Activated T-cell treated with anti-CD3 and anti-CD28 coated beads for 1 hour (primary cell): ENCODE measurements around the gene PI4KA.
"Not testable (repeated sequence)": the region's sequence is repeated elsewhere in the genome, so short reads cannot be mapped to it uniquely, and the experiment has no call there.

Experiments used
- DNase-seq: peaks from one replicate; pipeline ENCODE4 v3.0.0-alpha.2; 2020; ENCODE audit warnings: low read depth

The PI4KA gene

GRCh38 chr22:20775342-20775895 lies 83.2 kb downstream of the PI4KA start:
- no peak for DNase-seq

GRCh38 chr22:20774882-20775281 lies 83.7 kb downstream of the PI4KA start:
- DNase-seq = no peak

DNA sequence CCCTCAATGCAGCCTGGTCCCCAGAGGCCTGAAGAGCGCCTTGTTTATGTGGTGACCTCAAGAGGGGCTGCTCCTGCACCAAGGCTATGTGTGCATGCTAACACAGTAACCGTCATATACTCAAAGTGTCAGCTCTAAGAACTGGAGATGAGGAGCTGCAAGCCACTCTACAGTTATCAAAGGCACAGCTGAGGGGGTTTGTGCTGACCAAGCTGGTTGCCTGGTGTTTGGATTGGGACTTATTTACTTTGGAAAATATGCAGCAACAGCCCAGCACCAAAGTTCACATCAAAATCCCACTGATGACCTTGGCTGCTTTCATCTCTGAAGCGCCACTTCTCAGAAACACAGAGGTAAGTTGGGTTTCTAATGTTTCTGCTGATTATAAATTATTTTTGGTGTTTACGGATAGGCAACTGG lies 84.8 kb downstream of the PI4KA start, which contains the start of gene SERPIND1:
Gene SERPIND1 (plus strand): TSS at position 321 of the 420 bp plus-strand sequence. CDS start 5,200 bp downstream, outside the sequence.
- DNase-seq = no peak

- no peak for DNase-seq
Measured at GRCh38 chr22:20771918-20772625, 86.5 kb downstream of the PI4KA start.

DNA sequence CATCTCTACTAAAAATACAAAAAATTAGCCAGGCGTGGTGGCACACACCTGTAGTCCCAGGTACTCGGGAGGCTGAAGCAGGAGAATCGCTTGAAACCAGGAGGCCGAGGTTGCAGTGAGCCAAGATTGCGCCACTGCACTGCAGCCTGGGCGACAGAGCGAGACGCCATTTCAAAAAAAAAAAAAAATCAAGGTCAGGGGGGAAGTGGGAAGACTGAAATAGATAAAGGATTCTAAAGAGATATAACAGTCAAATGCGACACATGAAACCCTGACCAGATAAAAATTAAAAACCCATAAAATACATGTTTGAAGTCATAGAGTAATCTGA lies 89.2 kb downstream of the PI4KA start:
- DNase-seq = not testable (repeated sequence)

DNA sequence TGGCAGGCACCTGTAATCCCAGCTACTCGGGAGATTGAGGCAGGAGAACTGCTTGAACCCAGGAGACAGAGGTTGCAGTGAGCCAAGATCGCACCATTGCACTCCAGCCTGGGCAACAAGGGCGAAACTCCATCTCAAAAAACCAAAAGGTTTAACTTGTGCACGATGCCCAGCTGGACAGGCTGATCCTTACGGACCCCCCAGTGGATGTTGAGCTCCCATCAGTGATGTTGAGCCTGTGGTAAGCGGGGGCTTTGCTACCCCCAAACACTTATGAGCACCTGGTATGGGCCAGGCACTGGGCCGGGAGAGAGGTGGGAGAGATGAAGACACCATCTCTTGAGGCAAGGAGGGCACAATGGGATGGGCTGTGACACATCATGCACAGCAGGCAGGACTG lies 92.1 kb downstream of the PI4KA start:
- DNase-seq = no peak

GRCh38 chr22:20765938-20766337 lies 92.7 kb downstream of the PI4KA start:
- DNase-seq = no peak

DNA sequence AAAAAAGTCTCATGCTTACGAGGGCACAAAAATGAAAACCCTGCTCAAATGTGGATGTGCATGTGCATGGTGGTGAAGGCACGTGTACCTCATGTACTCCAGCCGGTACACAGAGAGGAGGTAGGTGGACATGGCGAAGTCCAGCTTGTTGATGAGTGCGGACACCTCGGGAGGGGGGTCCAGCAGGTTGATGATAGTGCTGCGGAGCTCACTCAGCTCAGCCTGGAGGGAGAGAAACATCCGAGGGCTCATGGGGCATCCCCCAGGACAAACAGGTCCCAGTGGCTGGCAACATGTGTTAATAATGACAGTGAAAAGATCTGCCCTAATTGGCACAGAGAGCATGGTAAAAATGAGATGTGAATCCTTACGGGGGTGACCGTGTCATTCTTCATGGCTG lies 93.9 kb downstream of the PI4KA start:
- DNase-seq = no peak

DNA sequence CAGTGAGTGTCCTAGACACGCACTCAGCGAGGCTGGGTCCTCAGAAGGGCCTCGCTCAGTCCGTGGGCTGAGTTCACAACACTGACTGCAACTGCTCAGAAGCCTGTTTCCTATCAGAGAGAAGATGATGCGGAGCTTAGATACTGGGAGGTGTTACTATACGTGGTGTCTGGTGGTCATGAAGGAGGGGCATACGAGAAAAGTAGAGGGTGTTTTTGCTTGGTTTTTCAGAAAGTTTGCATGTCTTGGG lies 94.2 kb downstream of the PI4KA start:
- no peak for DNase-seq

DNA sequence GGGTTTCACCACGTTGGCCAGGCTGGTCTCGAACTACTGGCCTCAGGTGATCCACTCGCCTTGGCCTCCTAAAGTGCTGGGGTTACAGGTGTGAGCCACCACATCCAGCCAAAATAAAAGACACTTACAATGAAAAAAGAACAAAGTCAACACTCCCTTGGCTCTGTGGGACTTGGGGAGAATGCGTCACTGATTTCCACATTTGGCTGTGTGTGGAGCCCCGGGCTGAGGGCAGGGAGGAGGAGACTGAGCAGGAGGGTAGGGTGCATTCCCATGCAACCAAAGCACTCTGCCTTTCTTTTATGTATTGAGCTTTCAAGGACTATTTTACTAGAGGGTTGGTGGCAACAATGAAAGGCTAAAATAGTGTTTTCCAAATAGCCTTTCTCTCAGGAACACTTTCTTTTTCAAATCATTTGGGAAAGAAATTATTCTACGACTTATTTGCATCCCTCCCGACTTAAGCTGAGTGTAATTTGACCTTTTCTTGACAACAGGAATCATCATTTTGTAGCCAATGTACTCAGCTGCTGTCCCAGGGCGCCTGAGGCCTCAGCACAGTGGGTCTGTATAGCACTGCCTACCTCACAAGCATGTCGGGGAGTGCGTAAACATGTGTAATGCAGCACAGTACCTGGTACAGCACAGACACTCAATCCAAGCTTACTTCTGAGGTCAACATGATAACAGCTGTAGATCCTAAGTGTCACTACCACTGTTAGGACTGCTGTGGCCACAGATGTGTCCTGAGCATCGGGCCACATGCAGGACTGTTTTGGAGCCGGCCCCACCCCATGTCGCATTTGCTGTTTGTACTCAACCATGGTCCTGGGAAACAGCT lies 94.8 kb downstream of the PI4KA start:
- no peak for DNase-seq

DNA sequence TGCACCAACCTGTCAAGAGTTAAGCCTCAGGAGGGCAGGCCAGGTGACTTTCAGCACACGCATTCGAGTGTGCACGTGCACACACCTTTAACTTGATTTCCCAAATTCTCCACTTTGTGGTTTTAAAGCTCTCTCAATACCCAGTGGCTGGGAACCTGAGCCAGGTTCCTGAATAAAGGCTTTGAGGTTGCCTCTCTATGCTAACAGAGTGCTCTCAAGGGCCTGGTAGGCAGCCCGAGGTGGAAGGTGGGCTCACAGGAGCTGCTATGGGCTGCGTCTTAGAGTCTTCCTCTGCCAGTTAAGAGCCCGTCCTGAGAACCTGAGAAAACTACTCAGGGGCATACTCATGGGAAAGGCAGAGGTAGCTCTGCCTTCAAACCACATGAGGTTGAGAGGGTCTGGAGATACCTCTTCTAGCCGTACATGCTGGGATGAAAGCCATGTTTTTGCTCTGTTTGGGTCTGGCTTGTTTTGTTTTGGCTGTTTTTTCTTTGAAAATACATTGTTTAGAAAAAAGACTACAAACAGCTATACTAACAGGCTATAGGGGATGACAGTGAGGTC lies 96.3 kb downstream of the PI4KA start:
- DNase-seq = no peak

DNA sequence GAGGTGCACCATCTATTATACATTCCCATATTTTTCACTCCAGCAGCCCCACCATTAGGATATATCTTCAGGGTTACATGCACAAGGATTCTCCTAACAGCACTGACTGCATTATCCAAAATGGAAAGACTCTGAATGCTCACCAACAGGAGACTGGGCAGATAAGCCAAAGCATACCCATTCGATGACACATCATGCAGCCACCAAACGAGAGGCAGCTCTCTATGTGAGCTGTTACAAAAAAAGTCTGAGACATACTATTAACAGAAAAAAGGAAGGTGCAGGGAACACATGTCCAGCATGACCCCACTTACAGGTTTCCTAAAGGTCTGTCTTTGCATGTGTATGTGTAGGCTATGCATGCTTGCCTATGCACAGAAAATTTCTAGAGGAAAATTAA lies 97.1 kb downstream of the PI4KA start:
- no peak for DNase-seq

- DNase-seq = no peak
Measured at GRCh38 chr22:20760084-20760483, 98.5 kb downstream of the PI4KA start.

- no peak for DNase-seq
Measured at GRCh38 chr22:20758688-20759087, 99.9 kb downstream of the PI4KA start.

- no peak for DNase-seq
Measured at GRCh38 chr22:20756846-20757245, 101.8 kb downstream of the PI4KA start.

DNA sequence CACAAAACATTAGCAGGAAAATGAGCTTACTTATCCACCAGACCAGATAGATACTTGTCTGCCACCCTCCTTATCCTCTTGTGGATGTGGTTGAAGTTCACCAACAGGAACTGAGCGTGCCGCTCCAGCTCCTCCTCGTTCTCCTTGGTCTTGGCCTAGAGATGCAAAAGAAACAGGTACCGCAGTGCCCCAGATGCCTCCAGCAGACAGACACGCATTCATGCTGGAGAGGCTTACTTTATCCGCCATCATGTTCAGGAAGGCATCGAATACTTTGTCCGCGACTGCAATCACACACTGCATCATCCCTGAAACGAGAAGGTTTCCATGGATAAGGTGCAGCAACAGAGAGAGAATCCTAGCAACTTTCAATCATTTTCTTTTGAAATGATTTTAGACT lies 105.7 kb downstream of the PI4KA start:
- DNase-seq = no peak

- no peak for DNase-seq
Measured at GRCh38 chr22:20752104-20752741, 106.4 kb downstream of the PI4KA start.

DNA sequence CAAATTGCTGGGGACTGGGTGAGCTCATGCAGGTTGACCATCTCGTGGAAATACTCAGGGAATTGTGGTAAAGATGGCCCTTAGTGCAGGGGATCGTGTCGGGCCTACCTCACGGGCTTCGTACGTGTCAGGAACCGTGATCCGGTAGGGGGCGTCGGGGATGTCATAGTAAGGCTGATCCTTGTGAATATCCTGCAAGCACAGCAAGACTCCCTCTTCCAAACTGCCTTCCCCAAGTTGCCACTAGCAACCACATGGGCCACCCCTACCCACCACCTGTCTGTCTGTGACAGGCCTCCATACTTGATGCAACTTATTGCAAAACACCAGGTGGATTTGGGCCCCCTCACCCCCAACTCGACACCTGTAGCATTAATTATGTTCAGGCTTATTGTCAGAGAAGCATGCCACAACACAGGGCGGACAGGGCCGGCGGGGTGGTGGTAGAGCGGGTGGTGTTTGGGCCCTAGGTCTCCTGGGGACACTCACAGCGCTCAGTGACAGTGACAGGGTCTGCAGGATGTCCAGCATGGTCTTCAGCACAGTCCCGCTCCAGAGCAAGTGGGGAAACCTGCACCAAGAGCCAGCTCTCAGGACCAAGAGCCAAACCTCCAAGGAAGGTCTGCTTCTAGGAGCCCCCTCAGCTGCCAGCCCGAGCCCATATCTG lies 107.3 kb downstream of the PI4KA start:
- no peak for DNase-seq

- no peak for DNase-seq
Measured at GRCh38 chr22:20750461-20751184, 108.0 kb downstream of the PI4KA start.

GRCh38 chr22:20749453-20749852 lies 109.2 kb downstream of the PI4KA start:
- no peak for DNase-seq

- no peak for DNase-seq
Measured at GRCh38 chr22:20748731-20749428, 109.7 kb downstream of the PI4KA start.
